NCI-H524 treated with DMSO at 0.1 percent for 48 hours (cell line): Measurements from ENCODE around the gene RNASEH1.
"Not testable (repeated sequence)": the region's sequence is repeated elsewhere in the genome, so short reads cannot be mapped to it uniquely, and the experiment has no call there.

Experiments
- DNase-seq: peaks from one replicate; lab custom pipeline; 2025; lab: John Stamatoyannopoulos, UW

The RNASEH1 gene

GRCh38 chr2:3589086-3589485, 31.0 kb upstream of the RNASEH1 start:
- DNase-seq: no peak

GRCh38 chr2:3588084-3588483, 30.0 kb upstream of the RNASEH1 start:
- DNase-seq: no peak

GRCh38 chr2:3587432-3587831, 29.3 kb upstream of the RNASEH1 start:
- DNase-seq: no peak

GRCh38 chr2:3587021-3587420, 28.9 kb upstream of the RNASEH1 start:
- DNase-seq: no peak

- DNase-seq: no peak
Measured at GRCh38 chr2:3586220-3586619, 28.1 kb upstream of the RNASEH1 start.

- DNase-seq: no peak
Measured at GRCh38 chr2:3585261-3586109, 27.4 kb upstream of the RNASEH1 start.

GRCh38 chr2:3584608-3585260, 26.6 kb upstream of the RNASEH1 start:
- no peak for DNase-seq

- no peak for DNase-seq
Measured at GRCh38 chr2:3584076-3584475, 25.9 kb upstream of the RNASEH1 start.

GRCh38 chr2:3581367-3582262, 23.5 kb upstream of the RNASEH1 start:
- no peak for DNase-seq

- no peak for DNase-seq
Measured at GRCh38 chr2:3580449-3580848, 22.3 kb upstream of the RNASEH1 start.

GRCh38 chr2:3578987-3579386, 20.9 kb upstream of the RNASEH1 start:
- DNase-seq: no peak

- DNase-seq: not testable (repeated sequence)
Measured at GRCh38 chr2:3576263-3576630, 18.1 kb upstream of the RNASEH1 start.

- DNase-seq: no peak
Measured at GRCh38 chr2:3575534-3576262, 17.6 kb upstream of the RNASEH1 start.

GRCh38 chr2:3574155-3574554, 16.0 kb upstream of the RNASEH1 start:
- no peak for DNase-seq

- no peak for DNase-seq
Measured at GRCh38 chr2:3572620-3573019, 14.5 kb upstream of the RNASEH1 start.

- DNase-seq: no peak
Measured at GRCh38 chr2:3571284-3571683, 13.2 kb upstream of the RNASEH1 start.

GRCh38 chr2:3569656-3570055, 11.5 kb upstream of the RNASEH1 start:
- not testable (repeated sequence) for DNase-seq

- no peak for DNase-seq
Measured at GRCh38 chr2:3566806-3567205, 8.7 kb upstream of the RNASEH1 start.

- no peak for DNase-seq
Measured at GRCh38 chr2:3565117-3565516, 7.0 kb upstream of the RNASEH1 start.

GRCh38 chr2:3563521-3563976, 5.4 kb upstream of the RNASEH1 start:
- DNase-seq: no peak

- DNase-seq: no peak
Measured at GRCh38 chr2:3557639-3558204, 411 bp downstream of the RNASEH1 start.
